Activated CD8-positive, alpha-beta T cell treated with anti-CD3 and anti-CD28 coated beads for 36 hours (primary cell): ENCODE results near the gene OR51Q1. TPM values are rescaled to one million over a fixed set of nuclear protein-coding genes. Genes with fewer than 3 reads are reported as not detected.
A peak's percentile ranks its signal among the peaks of the same experiment; 100 is the strongest.

Experiments used
- ATAC-seq: fragments of 200-7000 bp; cut with Tn5 transposase; one replicate; pipeline ENCODE4 v1.10.0; 2021; ENCODE audit warnings: mild to moderate bottlenecking, moderate library complexity
- CTCF ChIA-PET: fragments of 350-600 bp; sonication (Branson Sonifier 250); formaldehyde crosslinking; loops from one replicate; lab custom pipeline; 2021; ENCODE audit warnings: antibody characterized with exemption; lab: Charles Lee
- POLR2A ChIA-PET: fragments of 350-600 bp; sonication (Branson Sonifier 250); formaldehyde crosslinking; loops from one replicate; lab custom pipeline; 2021; ENCODE audit warnings: antibody characterized with exemption; lab: Charles Lee
- DNase-seq: peaks from one replicate; pipeline ENCODE4 v3.0.0-alpha.2; 2020
- H3K27ac Mint-ChIP-seq: one replicate; pipeline ENCODE4 v1.8.0; 2021; ENCODE audit warnings: mild to moderate bottlenecking, mixed read lengths
- H3K27me3 Mint-ChIP-seq: one replicate; pipeline ENCODE4 v1.8.0; 2021; ENCODE audit warnings: mixed read lengths
- H3K36me3 Mint-ChIP-seq: one replicate; pipeline ENCODE4 v1.8.0; 2021; ENCODE audit warnings: low read depth, mixed read lengths
- H3K4me1 Mint-ChIP-seq: one replicate; pipeline ENCODE4 v1.8.0; 2021; ENCODE audit warnings: low read depth, mixed read lengths
- H3K4me3 Mint-ChIP-seq: one replicate; pipeline ENCODE4 v1.8.0; 2021; ENCODE audit warnings: mild to moderate bottlenecking, moderate library complexity, mixed read lengths
- H3K9me3 Mint-ChIP-seq: one replicate; pipeline ENCODE4 v1.8.0; 2021; ENCODE audit warnings: mixed read lengths
- CTCF ChIP-seq: fragments of 200-600 bp; IDR thresholded peaks from one replicate; pipeline ENCODE4 v1.8.0; 2022; ENCODE audit warnings: antibody characterized with exemption, mild to moderate bottlenecking
- intact Hi-C: fragments of 100-400 bp; cut with micrococcal nuclease; formaldehyde crosslinking; loops from one replicate; pipeline ENCODE4 v1.10.0; 2022
- total RNA-seq, 2 experiments: library from RNA; stranded (reverse); gene quantifications; one replicate each; pipeline ENCODE4 v1.2.3, GENCODE V29; 2021

Gene OR51Q1, protein sequence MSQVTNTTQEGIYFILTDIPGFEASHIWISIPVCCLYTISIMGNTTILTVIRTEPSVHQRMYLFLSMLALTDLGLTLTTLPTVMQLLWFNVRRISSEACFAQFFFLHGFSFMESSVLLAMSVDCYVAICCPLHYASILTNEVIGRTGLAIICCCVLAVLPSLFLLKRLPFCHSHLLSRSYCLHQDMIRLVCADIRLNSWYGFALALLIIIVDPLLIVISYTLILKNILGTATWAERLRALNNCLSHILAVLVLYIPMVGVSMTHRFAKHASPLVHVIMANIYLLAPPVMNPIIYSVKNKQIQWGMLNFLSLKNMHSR
- total RNA-seq: not detected

GRCh38 chr11:5421811-5422210 is at the start of gene OR51Q1:
Gene OR51Q1 (plus strand): TSS chr11:5422111. CDS start chr11:5422201, 90 bp downstream.
- DNase-seq (no peak), ATAC-seq (no peak)
- Mint-ChIP-seq H3K4me1 (no peaks in the 10 kb centered on the region), H3K36me3 (no peaks in the 10 kb centered on the region), H3K27ac (no peak within 1 kb of the TSS), H3K9me3 (no peaks in the 10 kb centered on the region), H3K4me3 (no peak within 1 kb of the TSS), H3K27me3 (peaks cover 5% of the 10 kb centered on the region)
- no peak for TF ChIP-seq CTCF
- CTCF ChIA-PET: interaction anchor here (0.6 kb wide), 1 partner anchor 12 kb away, joined by 3 read pairs; no protein-coding TSS in a partner anchor
- intact Hi-C loops: no loop called here
- POLR2A ChIA-PET: no interaction called here

DNA sequence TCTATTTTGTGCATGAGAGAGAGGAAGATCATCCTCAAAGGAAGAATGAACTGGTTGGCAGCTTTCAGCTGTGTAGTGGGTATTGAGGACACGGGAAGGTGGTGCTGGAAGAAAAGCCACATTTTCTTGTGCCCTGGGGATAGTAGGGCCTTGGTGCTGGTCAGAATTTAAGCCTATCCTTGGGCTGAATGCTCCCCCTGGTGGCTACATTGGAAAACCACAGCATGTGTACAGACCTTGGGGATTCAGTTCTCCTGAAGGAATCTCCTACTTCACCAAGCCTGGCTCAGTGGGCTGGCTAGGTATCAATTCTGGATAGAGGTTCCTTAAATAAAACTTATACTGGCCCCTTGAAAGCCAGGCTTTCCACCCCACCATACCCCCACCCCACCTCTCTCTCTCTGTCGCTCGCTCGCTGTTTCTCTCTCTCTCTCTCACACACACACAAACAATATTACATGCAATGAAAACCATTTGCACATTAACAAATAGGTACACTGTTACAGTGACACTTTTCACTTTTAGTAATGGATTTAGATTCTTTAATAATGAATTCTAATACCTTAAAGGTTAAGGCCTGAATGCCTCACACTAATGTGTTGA is 41.1 kb upstream of the OR51Q1 start:
- TF ChIP-seq CTCF: peak; percentile 63
- H3K4me1 Mint-ChIP-seq: no peaks in the 10 kb centered on the region
- ChIA-PET CTCF (interaction anchor here (1.2 to 3.0 kb wide), 3 partner anchors 10 to 265 kb away, joined by 3 to 19 read pairs (median 8); no protein-coding TSS in a partner anchor), POLR2A (no interaction called here)
- no peak overlapping the region for H3K4me3 Mint-ChIP-seq
- no peaks in the 10 kb centered on the region for H3K36me3 Mint-ChIP-seq
- H3K27ac Mint-ChIP-seq: no peak overlapping the region
- DNase-seq (peak; percentile 46), ATAC-seq (peak; percentile 51)
- H3K9me3 Mint-ChIP-seq: no peaks in the 10 kb centered on the region
- H3K27me3 Mint-ChIP-seq: peaks cover 2% of the 10 kb centered on the region
- intact Hi-C loops: loop anchor here (5.0 kb wide), 1 partner anchor 259 kb away; no protein-coding TSS in a partner anchor

GRCh38 chr11:5383576-5383975 is 38.3 kb upstream of the OR51Q1 start, which contains the start of gene OR51M1:
Gene OR51M1 (plus strand): TSS chr11:5383812. CDS start chr11:5389399, 5,587 bp downstream.
- H3K4me3 Mint-ChIP-seq: no peak within 1 kb of the TSS
- no peak for TF ChIP-seq CTCF
- no peak within 1 kb of the TSS for H3K27ac Mint-ChIP-seq
- CTCF ChIA-PET: no interaction called here
- POLR2A ChIA-PET: no interaction called here
- peaks cover 2% of the 10 kb centered on the region for H3K27me3 Mint-ChIP-seq
- H3K4me1 Mint-ChIP-seq: no peaks in the 10 kb centered on the region
- no peaks in the 10 kb centered on the region for H3K36me3 Mint-ChIP-seq
- DNase-seq: no peak
- no peaks in the 10 kb centered on the region for H3K9me3 Mint-ChIP-seq
- intact Hi-C loops: loop anchor here (5.0 kb wide), 1 partner anchor 261 kb away; no protein-coding TSS in a partner anchor
- no peak for ATAC-seq

- Mint-ChIP-seq H3K4me3 (no peak overlapping the region), H3K27me3 (peaks cover 2% of the 10 kb centered on the region), H3K27ac (no peak overlapping the region), H3K9me3 (no peaks in the 10 kb centered on the region), H3K4me1 (no peaks in the 10 kb centered on the region), H3K36me3 (no peaks in the 10 kb centered on the region)
- CTCF ChIA-PET: no interaction called here
- no peak for TF ChIP-seq CTCF
- DNase-seq: no peak
- intact Hi-C loops: loop anchor here (5.0 kb wide), 1 partner anchor 262 kb away; no protein-coding TSS in a partner anchor
- no peak for ATAC-seq
- POLR2A ChIA-PET: no interaction called here
These were observed 37.6 kb upstream of the OR51Q1 start for GRCh38 chr11:5384335-5384734.

- CTCF ChIA-PET: no interaction called here
- no peaks in the 10 kb centered on the region for H3K36me3 Mint-ChIP-seq
- ATAC-seq (no peak), DNase-seq (no peak)
- no peaks in the 10 kb centered on the region for H3K9me3 Mint-ChIP-seq
- POLR2A ChIA-PET: no interaction called here
- peaks cover under 1% of the 10 kb centered on the region for H3K27me3 Mint-ChIP-seq
- H3K4me3 Mint-ChIP-seq: no peak overlapping the region
- intact Hi-C loops: no loop called here
- H3K27ac Mint-ChIP-seq: no peak overlapping the region
- H3K4me1 Mint-ChIP-seq: no peaks in the 10 kb centered on the region
- no peak for TF ChIP-seq CTCF
These were observed 31.7 kb upstream of the OR51Q1 start for GRCh38 chr11:5390210-5390609.
